Peyer's patch (tissue), 4 donors: ENCODE measurements around the gene EIF4E2. TPM values are rescaled to one million over a fixed set of nuclear protein-coding genes. Genes with fewer than 3 reads are reported as not detected.

Source experiments
- DNase-seq, 3 donors: peaks; one replicate each; pipeline ENCODE4 v3.0.0-alpha.2; 2017 to 2019
- H3K27ac ChIP-seq, 4 donors: fragments of 200-600 bp; sonication (generic); one replicate each; pipeline ENCODE4 v1.5.1; 2016 to 2019
- H3K27me3 ChIP-seq, 2 donors: fragments of 200-600 bp; sonication (generic); one replicate each; pipeline ENCODE4 v1.5.1; 2019
- H3K36me3 ChIP-seq, 3 donors: fragments of 200-600 bp; sonication (generic); one replicate each; pipeline ENCODE4 v1.5.1; 2016 to 2019
- H3K4me1 ChIP-seq, 4 donors: fragments of 200-600 bp; sonication (generic); one replicate each; pipeline ENCODE4 v1.5.1; 2016 to 2019
- H3K4me3 ChIP-seq, 4 donors: fragments of 200-600 bp; sonication (generic); 1 replicate in 3 of 4; 2 replicates in 1 of 4; pipeline ENCODE4 v1.5.1; 2016 to 2019; ENCODE audit warnings: mild to moderate bottlenecking in 1 of 4
- H3K9me3 ChIP-seq, 4 donors: fragments of 200-600 bp; sonication (generic); one replicate each; pipeline ENCODE4 v1.5.1; 2016 to 2019; ENCODE audit warnings: mild to moderate bottlenecking in 1 of 4
- CTCF ChIP-seq, 6 experiments: fragments of 450-650 bp in 4 of 6; fragments of 200-600 bp in 2 of 6; sonication (generic) in 1 of 6; IDR thresholded peaks; one replicate each; pipeline ENCODE4 v1.5.1; 2017 to 2019; ENCODE audit warnings: antibody characterized with exemption in 6 of 6, mild to moderate bottlenecking in 3 of 6, moderate library complexity in 1 of 6
- POLR2A ChIP-seq, 2 donors: fragments of 450-650 bp; IDR thresholded peaks; one replicate each; pipeline ENCODE4 v1.5.1; 2017; ENCODE audit warnings: antibody characterized with exemption in 2 of 2, mild to moderate bottlenecking in 2 of 2, moderate library complexity in 2 of 2
- total RNA-seq, 4 donors: library from RNA; depleted of rRNA; stranded (reverse); fragments of >200 nt; gene quantifications; one replicate each; pipeline ENCODE4 v1.1.0, GENCODE V29; 2016

The EIF4E2 gene
- total RNA-seq, 4 donors from 2014 or later: 33.0 to 51.8 (median 44.1) TPM

GRCh38 chr2:232526372-232526941, 24.0 kb upstream of the EIF4E2 start:
- Histone ChIP-seq H3K4me1 (peaks cover 0 to 25% (median 16%) of the 10 kb centered on the region in 4 donors), H3K36me3 (no peaks in the 10 kb centered on the region), H3K9me3 (no peaks in the 10 kb centered on the region), H3K27ac (no peak overlapping the region), H3K4me3 (no peak overlapping the region), H3K27me3 (peaks cover 0 to 27% of the 10 kb centered on the region in 2 donors)
- no peak for DNase-seq
- TF ChIP-seq CTCF (IDR thresholded peaks at IDR 0.05): no peak
- TF ChIP-seq POLR2A (IDR thresholded peaks at IDR 0.05): no peak

GRCh38 chr2:232527905-232528470, 22.5 kb upstream of the EIF4E2 start:
- Histone ChIP-seq H3K4me1 (peaks cover 0 to 12% (median 6%) of the 10 kb centered on the region in 4 donors), H3K27ac (no peak overlapping the region), H3K4me3 (no peak overlapping the region), H3K27me3 (peaks cover 0 to 18% of the 10 kb centered on the region in 2 donors), H3K9me3 (no peaks in the 10 kb centered on the region), H3K36me3 (no peaks in the 10 kb centered on the region)
- DNase-seq: no peak
- TF ChIP-seq CTCF (IDR thresholded peaks at IDR 0.05) (no peak), POLR2A (IDR thresholded peaks at IDR 0.05) (no peak)

GRCh38 chr2:232528746-232529460, 21.6 kb upstream of the EIF4E2 start:
- DNase-seq: peak in 1 of 3 donors; percentile 37

GRCh38 chr2:232529806-232530547, 20.5 kb upstream of the EIF4E2 start:
- Histone ChIP-seq H3K36me3 (no peaks in the 10 kb centered on the region), H3K4me3 (no peak overlapping the region), H3K27me3 (no peaks in the 10 kb centered on the region), H3K27ac (no peak overlapping the region), H3K4me1 (no peaks in the 10 kb centered on the region), H3K9me3 (no peaks in the 10 kb centered on the region)
- no peak for TF ChIP-seq CTCF (IDR thresholded peaks at IDR 0.05)
- DNase-seq: peak in 1 of 3 donors; percentile 37

More at GRCh38 chr2:232528746-232529460, 21.6 kb upstream of the EIF4E2 start:
- peaks cover 0 to 9% of the 10 kb centered on the region in 2 donors for H3K27me3 ChIP-seq
- H3K4me1 ChIP-seq: peaks cover 0 to 6% (median 2%) of the 10 kb centered on the region in 4 donors
- H3K9me3 ChIP-seq: no peaks in the 10 kb centered on the region
- no peak overlapping the region for H3K27ac ChIP-seq
- TF ChIP-seq CTCF (IDR thresholded peaks at IDR 0.05) (no peak), POLR2A (IDR thresholded peaks at IDR 0.05) (no peak)
- no peak overlapping the region for H3K4me3 ChIP-seq
- no peaks in the 10 kb centered on the region for H3K36me3 ChIP-seq

- Histone ChIP-seq H3K4me3 (no peak overlapping the region), H3K4me1 (no peaks in the 10 kb centered on the region), H3K9me3 (peaks cover 0 to 2% (median 0%) of the 10 kb centered on the region in 4 donors), H3K27ac (no peak overlapping the region), H3K36me3 (no peaks in the 10 kb centered on the region), H3K27me3 (no peaks in the 10 kb centered on the region)
- DNase-seq: peak in 1 of 3 donors; percentile 19
- TF ChIP-seq CTCF (IDR thresholded peaks at IDR 0.05): no peak
- no peak for TF ChIP-seq POLR2A (IDR thresholded peaks at IDR 0.05)
Observed at GRCh38 chr2:232530626-232531260, 19.7 kb upstream of the EIF4E2 start.
